ENCODE data around the gene SOAT1.

Gene SOAT1

DNA sequence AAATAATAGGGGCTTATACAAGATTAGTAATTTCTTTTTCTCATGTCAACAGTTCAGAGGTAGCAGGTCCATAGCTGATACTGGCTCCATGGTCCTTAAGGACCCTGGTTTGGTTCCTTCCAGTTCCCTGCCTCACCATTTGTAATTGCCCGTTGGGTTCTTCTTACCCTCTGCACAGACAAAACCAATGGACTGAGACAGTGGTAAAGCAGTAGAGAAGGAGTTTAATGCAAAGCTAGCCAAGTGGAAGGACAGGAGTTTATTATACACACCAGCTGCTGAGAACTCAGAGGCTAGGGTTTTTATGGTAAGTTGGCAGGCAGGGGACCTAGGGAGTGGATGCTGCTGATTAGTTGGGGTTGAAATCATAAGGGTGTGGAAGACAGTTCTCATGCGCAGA, 36.3 kb downstream of the SOAT1 start:
- Histone ChIP-seq H3K9me2 (replicated peaks; ENCODE audit: insufficient read depth, low read length) (no peaks in the 10 kb centered on the region), H3K9me3 (ENCODE audit: insufficient read depth, low read length) (no peaks in the 10 kb centered on the region), H3K79me2 (ENCODE audit: insufficient read depth, low read length) (no peaks in the 10 kb centered on the region), H3K4me2 (ENCODE audit: low read depth, low read length, poor library complexity, severe bottlenecking) (no peak overlapping the region), H3K27ac (ENCODE audit: low read depth, low read length) (no peak overlapping the region), H2AFZ (ENCODE audit: low read depth, low read length, severe bottlenecking) (no peak overlapping the region), H4K20me1 (ENCODE audit: low read depth, low read length) (no peaks in the 10 kb centered on the region), H3K4me3 (ENCODE audit: insufficient read depth, low read length, poor library complexity, severe bottlenecking) (no peak overlapping the region), H3K9ac (ENCODE audit: low read length) (no peak overlapping the region), H3K36me3 (ENCODE audit: low read length) (peaks cover 7% of the 10 kb centered on the region; the same call in 1 of the 2 replicates), H3F3A (ENCODE audit: insufficient read depth) (no peaks in the 10 kb centered on the region), H3K27me3 (ENCODE audit: low read length) (no peaks in the 10 kb centered on the region)
- TF ChIP-seq EZH2phosphoT487 (conservative IDR thresholded peaks at IDR 0.05; ENCODE audit: low read length) = no peak
- TF ChIP-seq, protein P1, sequence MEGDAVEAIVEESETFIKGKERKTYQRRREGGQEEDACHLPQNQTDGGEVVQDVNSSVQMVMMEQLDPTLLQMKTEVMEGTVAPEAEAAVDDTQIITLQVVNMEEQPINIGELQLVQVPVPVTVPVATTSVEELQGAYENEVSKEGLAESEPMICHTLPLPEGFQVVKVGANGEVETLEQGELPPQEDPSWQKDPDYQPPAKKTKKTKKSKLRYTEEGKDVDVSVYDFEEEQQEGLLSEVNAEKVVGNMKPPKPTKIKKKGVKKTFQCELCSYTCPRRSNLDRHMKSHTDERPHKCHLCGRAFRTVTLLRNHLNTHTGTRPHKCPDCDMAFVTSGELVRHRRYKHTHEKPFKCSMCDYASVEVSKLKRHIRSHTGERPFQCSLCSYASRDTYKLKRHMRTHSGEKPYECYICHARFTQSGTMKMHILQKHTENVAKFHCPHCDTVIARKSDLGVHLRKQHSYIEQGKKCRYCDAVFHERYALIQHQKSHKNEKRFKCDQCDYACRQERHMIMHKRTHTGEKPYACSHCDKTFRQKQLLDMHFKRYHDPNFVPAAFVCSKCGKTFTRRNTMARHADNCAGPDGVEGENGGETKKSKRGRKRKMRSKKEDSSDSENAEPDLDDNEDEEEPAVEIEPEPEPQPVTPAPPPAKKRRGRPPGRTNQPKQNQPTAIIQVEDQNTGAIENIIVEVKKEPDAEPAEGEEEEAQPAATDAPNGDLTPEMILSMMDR (IDR thresholded peaks at IDR 0.05; ENCODE audit: insufficient read depth, low read length, poor library complexity, severe bottlenecking) = no peak

DNA sequence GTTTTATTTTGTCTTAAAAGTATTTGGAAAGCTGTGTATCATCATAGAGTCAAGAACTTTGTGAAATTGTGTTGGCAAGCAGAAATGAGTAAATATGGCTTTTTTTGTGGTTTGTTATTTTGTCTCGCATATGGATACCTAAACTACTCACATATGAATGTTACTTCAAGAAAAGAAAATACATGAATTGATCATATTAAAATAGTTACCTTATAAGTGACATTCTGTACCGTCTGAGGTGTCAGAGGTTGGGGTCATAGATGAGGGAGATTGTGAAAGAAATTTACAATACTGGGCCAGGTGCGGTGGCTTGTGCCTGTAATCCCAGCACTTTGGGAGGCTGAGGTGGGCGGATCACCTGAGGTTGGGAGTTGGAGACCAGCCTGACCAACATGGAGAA, 40.8 kb downstream of the SOAT1 start:
- H3K79me2 ChIP-seq (ENCODE audit: insufficient read depth, low read length) = no peaks in the 10 kb centered on the region
- H3K4me3 ChIP-seq (ENCODE audit: insufficient read depth, low read length, poor library complexity, severe bottlenecking) = no peak overlapping the region
- no peaks in the 10 kb centered on the region for H3K9me3 ChIP-seq (ENCODE audit: insufficient read depth, low read length)
- H3K4me2 ChIP-seq (ENCODE audit: low read depth, low read length, poor library complexity, severe bottlenecking) = no peak overlapping the region
- H3K27ac ChIP-seq (ENCODE audit: low read depth, low read length) = no peak overlapping the region
- no peak for TF ChIP-seq EZH2phosphoT487 (conservative IDR thresholded peaks at IDR 0.05; ENCODE audit: low read length)
- TF ChIP-seq, protein P1 (IDR thresholded peaks at IDR 0.05; ENCODE audit: insufficient read depth, low read length, poor library complexity, severe bottlenecking) = no peak
- H3K9me2 ChIP-seq (replicated peaks; ENCODE audit: insufficient read depth, low read length) = no peaks in the 10 kb centered on the region
- no peaks in the 10 kb centered on the region for H3F3A ChIP-seq (ENCODE audit: insufficient read depth)
- no peak overlapping the region for H3K9ac ChIP-seq (ENCODE audit: low read length)
- H4K20me1 ChIP-seq (ENCODE audit: low read depth, low read length) = no peaks in the 10 kb centered on the region
- peaks cover 9% of the 10 kb centered on the region; the same call in 1 of the 2 replicates for H3K36me3 ChIP-seq (ENCODE audit: low read length)
- H2AFZ ChIP-seq (ENCODE audit: low read depth, low read length, severe bottlenecking) = no peak overlapping the region
- H3K27me3 ChIP-seq (ENCODE audit: low read length) = no peaks in the 10 kb centered on the region

DNA sequence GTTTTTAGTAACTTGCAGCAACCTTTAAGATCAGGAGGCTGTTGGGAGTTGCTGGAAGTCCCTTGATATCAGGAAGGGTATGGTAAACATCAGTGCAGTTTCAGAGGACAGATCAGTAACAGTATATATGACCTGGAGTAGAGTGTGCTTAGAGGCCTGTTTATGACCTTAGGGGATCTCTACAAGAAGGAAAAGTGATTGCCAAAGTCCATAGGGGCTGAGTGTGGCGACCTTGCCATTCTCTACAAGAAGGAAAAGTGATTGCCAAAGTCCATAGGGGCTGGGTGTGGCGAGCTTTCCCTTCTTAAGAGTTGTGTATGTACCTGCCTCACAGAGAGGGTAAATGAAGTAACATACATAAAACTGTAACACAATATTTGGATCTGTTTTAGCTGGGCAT, 43.7 kb downstream of the SOAT1 start:
- TF ChIP-seq, protein P1 (IDR thresholded peaks at IDR 0.05; ENCODE audit: insufficient read depth, low read length, poor library complexity, severe bottlenecking) = no peak
- TF ChIP-seq EZH2phosphoT487 (conservative IDR thresholded peaks at IDR 0.05; ENCODE audit: low read length) = no peak
- H3K9me2 ChIP-seq (replicated peaks; ENCODE audit: insufficient read depth, low read length) = no peaks in the 10 kb centered on the region

More for the DNA sequence above, 43.7 kb downstream of the SOAT1 start:
- Histone ChIP-seq H3F3A (ENCODE audit: insufficient read depth) (no peaks in the 10 kb centered on the region), H3K79me2 (ENCODE audit: insufficient read depth, low read length) (no peaks in the 10 kb centered on the region), H3K4me2 (ENCODE audit: low read depth, low read length, poor library complexity, severe bottlenecking) (no peak overlapping the region), H3K36me3 (ENCODE audit: low read length) (peaks cover 10% of the 10 kb centered on the region; the same call in 1 of the 2 replicates), H4K20me1 (ENCODE audit: low read depth, low read length) (no peaks in the 10 kb centered on the region), H2AFZ (ENCODE audit: low read depth, low read length, severe bottlenecking) (no peak overlapping the region), H3K27me3 (ENCODE audit: low read length) (no peaks in the 10 kb centered on the region), H3K9ac (ENCODE audit: low read length) (no peak overlapping the region), H3K27ac (ENCODE audit: low read depth, low read length) (no peak overlapping the region), H3K9me3 (ENCODE audit: insufficient read depth, low read length) (no peaks in the 10 kb centered on the region), H3K4me3 (ENCODE audit: insufficient read depth, low read length, poor library complexity, severe bottlenecking) (no peak overlapping the region)

All from SU-DHL-6 (cell line).